GM18526 (cell line): ENCODE data around the gene FLYWCH2.

Source experiments
- POLR2A ChIP-seq: IDR thresholded peaks from 3 replicates; pipeline ENCODE4 v1.6.1; 2011; ENCODE audit not compliant: insufficient read length; ENCODE audit errors: extremely low read depth

Gene FLYWCH2

GRCh38 chr16:2846511-2847310, 36.3 kb upstream of the FLYWCH2 start:
- no peak for TF ChIP-seq POLR2A

DNA sequence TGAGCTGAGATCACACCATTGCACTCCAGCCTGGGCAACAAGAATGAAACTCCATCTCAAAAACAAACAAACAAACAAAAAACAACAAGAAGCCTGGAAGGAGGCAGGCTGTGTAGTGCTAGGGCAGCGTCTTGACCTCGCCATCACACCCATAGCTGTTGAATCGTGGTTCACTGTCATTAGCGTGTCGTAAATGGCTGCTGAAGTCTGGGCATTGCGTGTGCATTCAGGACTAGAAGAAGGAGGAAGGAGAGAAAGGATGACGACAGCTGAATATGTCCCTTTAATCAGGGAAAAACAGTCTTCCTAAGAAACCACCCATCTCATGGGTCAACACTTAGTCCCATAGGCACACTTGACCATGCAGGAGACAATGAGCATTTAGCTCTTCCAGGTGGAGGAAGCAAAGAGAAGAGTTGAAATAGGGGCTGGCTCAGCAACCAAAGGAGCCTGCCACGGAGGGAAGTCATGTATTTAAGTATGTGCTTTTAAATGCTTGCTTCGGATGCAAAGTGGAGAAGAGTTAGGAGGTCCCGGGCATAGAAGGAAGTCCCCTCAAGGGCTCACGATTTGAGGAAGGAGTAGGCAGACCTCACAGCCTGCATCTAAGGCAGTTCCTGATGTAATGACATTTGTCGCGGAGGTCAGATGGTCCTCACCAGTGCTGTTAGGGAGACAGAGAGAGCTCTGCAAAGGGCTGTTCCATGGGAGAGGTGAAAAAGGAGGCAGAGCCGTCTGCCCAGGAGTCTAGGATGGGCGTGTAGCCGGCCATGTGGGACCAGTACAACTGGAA, 33.9 kb upstream of the FLYWCH2 start:
- no peak for TF ChIP-seq POLR2A

- TF ChIP-seq POLR2A = no peak
These were observed 30.8 kb upstream of the FLYWCH2 start for GRCh38 chr16:2852003-2852730.

DNA sequence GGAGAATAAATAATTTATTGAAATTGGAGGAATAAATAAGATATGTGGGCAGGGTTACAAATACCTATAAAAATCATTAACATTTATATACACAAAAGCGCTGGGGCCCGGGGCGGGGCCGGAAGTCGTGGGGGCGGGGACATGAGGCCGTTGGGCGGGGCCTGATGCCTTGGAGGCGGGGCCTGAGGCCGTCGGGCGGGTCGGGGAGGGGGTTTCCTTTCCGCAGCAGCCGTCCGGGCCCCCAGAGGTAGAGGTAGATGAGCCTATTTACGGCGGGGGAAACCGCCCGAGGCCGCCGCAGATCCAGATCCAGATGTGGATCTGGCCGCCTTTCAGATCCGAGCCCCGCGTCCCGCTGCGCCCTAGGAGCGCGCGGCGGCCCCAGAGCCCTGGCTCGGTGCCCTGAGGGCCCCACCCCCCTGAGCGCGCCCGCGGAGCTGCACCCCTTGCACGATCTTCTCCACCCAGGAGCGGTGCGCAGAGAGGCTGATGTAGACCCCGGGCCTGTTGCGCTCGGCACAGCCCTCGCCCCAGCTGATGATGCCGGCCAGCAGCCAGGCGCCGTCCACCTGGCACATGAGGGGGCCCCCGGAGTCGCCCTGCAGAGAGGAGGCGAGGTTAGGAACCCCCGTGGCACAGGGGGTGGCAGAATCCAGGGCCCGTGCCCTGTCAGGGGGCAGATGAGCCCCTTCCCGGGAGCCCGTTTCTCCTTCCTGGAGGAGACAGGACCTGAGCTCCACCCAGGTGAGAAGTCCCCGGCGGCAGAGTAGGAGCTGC, 30.1 kb upstream of the FLYWCH2 start:
- TF ChIP-seq POLR2A = no peak

DNA sequence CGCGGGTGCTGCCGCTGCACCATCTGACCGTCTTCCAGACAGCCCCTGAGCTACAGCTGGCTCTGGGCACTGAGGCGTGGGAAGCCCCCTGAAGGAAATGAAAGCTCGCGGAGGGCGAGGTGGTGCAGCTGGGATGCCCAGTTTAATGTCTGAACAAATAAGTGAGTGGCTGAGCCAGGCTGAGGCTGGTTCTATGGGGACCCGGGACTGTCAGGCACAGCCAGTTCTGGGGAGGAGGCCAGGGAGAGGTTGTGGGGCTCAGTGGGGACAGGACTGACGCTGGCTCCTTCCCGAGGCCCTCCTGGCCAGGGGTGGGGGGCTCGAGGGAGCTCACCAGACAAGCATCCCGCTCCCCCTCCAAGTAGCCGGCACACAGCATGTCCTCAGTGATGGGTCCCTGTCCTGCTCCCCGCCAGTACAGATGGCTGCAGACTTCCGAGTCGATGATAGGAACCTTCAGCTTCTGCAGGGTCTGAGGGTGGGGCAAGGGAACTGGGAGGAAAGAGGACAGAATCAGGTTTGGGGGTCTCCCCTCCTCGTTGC, 29.4 kb upstream of the FLYWCH2 start:
- no peak for TF ChIP-seq POLR2A

- no peak for TF ChIP-seq POLR2A
These were observed 28.2 kb upstream of the FLYWCH2 start for GRCh38 chr16:2854700-2855309.

- no peak for TF ChIP-seq POLR2A
These were observed 27.5 kb upstream of the FLYWCH2 start for GRCh38 chr16:2855536-2855935.

DNA sequence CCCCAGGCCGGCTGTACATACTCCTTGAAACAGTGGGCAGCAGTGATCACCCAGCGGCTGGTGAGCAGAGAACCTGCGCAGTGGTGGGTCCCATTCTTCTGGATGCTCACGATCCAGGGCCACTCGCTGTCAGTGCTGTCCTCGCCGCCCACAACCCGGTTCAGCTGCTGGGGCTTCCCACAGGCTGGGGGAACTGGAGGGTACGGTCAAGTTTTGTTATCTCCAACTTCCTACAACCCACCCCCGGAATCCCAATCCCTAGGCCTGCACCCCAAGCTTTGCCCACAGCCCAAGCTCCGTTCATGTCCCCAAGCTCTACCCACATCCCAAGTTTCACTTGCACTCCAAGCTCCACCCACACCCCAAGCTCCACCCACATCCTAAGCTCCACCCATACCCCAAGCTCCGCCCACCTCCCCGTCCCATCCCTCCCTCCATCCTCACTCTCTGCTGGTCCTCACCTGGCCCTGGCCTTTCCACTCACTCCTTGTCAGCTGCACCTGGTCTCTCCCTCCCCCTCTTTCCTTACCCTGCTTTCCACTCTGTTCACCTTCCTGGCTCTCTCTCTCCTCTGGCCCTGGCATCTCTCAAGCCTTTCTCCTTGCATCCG, 26.8 kb upstream of the FLYWCH2 start:
- no peak for TF ChIP-seq POLR2A

GRCh38 chr16:2856686-2857450, 26.1 kb upstream of the FLYWCH2 start:
- no peak for TF ChIP-seq POLR2A

DNA sequence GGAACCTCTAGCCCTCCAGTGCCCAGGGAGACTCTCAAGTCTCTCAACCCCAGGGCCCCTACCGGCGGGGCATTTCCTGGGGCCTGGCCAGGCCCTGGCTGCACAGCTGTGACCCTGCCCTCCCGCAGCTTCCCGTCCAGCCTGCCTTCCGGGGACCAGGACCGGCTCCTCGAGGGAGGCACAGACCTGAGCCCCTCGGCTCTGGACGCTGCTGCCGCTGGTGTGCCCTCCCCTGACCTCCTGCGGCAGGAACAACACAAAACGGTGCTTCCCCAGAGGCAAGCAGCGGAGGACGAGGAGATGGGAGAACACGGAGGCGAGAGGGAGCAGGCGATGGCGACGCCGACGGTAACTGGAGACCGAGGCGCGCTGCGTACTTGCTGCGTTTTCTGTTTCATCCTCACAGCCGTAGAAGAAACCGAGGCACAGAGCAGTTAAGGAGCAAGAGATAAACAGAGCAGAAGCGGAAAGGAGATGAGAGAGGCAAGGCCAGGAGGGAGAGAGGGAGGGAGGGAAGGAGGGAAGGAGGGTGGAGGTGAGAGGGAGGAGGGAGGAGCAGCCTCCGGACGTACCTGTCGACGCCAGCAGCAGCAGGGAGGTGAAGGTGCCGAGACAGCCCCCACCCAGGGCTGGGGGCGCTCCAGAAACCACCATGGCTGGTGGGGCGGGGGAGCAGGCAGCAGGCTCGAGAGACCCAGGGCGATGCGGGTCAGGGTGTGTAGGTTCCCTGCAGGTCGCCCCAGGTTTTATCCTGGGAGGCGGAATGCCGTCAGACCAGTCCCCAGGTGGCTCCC, 25.4 kb upstream of the FLYWCH2 start, which contains the start of gene PRSS22:
Gene PRSS22, minus strand, starts transcription at position 720 of the 794 bp plus-strand sequence. Its CDS starts 66 bp downstream, at position 654.
- TF ChIP-seq POLR2A = no peak

DNA sequence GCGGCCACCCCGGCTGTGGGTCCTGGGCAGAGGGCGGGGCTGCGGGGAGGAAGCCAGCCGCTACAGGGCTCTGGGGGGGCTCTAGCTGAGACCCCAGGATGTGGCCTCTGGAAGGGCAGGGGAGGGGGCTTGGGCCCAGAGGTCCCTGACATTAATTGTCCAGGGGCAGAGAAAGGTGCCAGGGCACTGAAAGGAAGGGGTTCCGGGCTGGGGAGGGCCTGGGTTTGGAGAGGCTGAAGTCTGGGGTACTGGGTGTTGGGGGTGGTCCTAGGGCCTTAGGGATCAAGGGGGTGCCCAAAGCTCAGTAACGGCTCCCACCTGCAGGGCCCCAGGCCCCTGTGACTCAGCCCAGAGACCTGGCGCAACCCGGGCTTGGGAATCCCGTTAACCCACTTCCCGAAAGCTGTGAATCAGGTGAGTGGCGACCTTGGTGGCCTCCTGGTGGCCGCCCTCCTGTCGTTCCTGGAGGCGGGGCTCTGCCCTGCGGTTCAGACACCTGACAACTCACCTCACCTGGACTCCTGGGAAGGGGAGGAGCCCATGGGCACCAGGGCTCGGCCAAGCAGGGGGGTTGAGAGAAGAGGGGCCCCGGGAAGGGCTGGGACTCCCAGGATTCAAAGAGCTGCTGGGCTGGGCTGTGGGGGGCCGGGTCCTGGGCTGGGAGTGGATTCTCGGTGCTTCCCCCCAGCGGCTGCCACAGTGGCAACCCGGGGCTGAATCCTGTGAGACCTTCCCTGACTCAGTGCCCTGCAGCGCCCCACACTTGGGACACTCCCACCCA, 24.6 kb upstream of the FLYWCH2 start:
- no peak for TF ChIP-seq POLR2A
